GM18517 (cell line): Measurements from ENCODE around the gene MRPL12.

ENCODE experiments used
- ATAC-seq: cut with Tn5 transposase; IDR thresholded peaks from one replicate; pipeline ENCODE4 v1.9.1; 2021; ENCODE audit warnings: mild to moderate bottlenecking, moderate library complexity; ENCODE audit not compliant: unreplicated experiment

MRPL12 gene

GRCh38 chr17:81700353-81701287 lies 2.5 kb upstream of the MRPL12 start:
- no peak for ATAC-seq

DNA sequence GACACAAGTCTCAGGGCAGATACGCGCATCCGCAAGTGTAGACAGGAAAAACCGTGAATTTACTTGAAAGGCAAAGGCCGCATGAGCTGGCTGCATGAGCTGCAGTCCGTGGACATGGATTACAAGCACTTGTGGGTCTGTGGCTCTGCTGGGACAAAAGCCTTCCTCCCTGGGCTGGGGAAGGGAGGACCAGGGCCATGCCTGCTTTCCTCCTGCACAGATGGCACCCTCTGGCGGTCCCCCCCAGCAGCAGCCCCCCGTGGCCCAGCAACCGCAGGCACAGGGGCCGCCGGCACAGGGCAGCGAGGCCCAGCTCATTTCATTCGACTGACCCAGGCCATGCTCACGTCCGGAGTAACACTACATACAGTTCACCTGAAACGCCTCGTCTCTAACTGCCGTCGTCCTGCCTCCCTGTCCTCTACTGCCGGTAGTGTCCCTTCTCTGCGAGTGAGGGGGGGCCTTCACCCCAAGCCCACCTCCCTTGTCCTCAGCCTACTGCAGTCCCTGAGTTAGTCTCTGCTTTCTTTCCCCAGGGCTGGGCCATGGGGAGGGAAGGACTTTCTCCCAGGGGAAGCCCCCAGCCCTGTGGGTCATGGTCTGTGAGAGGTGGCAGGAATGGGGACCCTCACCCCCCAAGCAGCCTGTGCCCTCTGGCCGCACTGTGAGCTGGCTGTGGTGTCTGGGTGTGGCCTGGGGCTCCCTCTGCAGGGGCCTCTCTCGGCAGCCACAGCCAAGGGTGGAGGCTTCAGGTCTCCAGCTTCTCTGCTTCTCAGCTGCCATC lies 1.7 kb upstream of the MRPL12 start:
- no peak for ATAC-seq

GRCh38 chr17:81703747-81704654 lies 834 bp downstream of the MRPL12 start:
- no peak for ATAC-seq

GRCh38 chr17:81705518-81706231 lies 2.5 kb downstream of the MRPL12 start:
- no peak for ATAC-seq

- no peak for ATAC-seq
Measured at GRCh38 chr17:81706232-81706611, 3.1 kb downstream of the MRPL12 start.

DNA sequence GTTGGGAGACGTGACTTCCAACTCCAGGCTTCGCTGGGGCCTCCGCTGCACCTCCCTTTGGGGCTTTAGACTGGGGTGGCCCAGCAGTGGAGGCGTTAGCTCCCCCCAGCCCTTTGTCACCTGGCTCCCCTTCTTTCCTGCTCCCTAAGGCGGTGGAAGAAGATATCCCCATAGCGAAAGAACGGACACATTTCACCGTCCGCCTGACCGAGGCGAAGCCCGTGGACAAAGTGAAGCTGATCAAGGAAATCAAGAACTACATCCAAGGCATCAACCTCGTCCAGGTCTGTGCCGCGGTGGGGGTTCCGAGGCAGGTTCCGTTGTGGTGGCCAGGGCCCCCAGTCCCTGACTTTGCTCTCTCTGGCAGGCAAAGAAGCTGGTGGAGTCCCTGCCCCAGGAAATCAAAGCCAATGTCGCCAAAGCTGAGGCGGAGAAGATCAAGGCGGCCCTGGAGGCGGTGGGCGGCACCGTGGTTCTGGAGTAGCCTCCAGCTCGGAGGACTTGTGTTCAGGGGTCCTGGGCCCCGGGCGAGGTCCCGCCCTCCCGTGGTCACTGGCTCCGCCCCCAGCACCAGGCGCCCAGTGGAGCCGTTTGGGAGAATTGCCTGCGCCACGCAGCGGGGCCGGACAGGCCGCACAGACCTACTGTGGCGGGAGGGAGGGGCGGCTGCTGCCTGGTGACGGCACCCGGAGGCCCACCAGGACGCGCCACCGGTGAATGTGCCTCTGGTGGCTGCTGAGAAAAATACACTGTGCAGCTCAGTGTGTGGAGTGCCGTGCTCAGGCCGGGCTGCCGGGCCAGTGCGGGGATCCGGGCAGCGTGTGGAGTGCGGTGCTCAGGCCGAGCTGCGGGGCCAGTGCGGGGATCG lies 3.8 kb downstream of the MRPL12 start:
- ATAC-seq: no peak

DNA sequence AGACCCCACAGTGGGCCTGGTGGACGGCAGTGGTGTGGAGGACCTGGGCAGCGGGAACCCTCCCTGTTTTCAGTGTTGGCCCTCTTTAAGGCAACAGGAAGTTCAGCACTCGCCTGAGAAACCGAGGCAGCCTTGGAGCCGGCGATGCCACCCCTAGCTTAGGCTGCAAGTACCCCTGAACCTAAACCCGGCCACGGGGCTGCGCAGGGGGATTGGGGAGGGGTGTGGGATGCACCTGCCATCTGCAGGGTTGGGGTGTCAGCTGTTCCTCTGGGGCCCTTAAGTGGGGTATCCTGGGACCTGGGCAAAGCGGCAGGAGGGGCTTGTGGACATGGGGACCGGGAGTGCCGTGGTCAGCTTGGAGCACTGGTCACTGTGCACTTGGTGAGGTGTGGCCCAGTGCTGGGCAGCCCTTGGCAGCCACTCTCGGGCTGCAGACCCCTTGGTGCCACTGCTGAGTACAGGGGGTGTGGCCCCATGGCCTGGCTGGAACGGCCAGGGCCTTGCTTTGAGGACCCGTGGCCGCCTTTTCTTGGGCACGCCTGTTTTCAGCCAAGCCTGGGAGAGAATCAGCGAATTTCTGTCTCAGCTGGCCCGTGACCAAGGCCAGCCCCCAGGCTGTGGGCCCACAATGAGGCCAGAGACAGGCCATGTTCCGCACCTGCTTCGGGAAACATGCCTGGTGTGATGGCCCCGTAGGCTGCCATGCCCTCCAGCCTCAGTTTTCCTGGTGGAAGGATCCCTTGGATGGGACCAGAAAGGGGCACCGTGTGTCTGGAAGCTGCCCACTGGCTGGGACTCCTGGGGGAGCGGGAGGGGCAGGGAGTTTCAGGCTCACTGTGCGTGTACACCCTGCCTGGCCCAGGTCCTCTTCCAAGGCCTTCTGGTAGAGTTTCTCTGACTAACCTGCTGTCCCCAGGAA lies 4.8 kb downstream of the MRPL12 start:
- ATAC-seq: no peak

DNA sequence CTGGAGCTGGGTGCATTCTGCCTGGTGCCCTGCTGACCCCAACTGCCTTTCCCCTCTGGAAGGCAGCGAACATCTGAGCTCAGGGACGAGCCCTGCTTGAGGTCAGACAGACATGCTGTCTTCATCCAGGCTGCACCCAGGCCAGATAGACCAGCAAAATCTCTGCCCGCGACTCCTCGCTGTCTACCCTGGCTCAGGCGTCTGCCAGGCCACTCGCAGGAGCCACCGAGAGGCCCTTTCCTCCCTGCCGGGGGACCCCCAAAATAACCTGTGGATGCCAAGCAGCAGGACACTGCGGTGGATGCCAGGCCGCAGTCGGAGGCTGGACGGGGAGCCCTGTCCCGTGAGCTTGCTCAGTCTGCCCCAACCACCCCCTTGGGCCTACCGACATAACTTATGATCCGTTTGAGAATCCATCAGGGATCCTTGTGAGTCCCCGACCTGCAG lies 5.6 kb downstream of the MRPL12 start:
- no peak for ATAC-seq

- no peak for ATAC-seq
Measured at GRCh38 chr17:81710514-81711308, 7.5 kb downstream of the MRPL12 start.

DNA sequence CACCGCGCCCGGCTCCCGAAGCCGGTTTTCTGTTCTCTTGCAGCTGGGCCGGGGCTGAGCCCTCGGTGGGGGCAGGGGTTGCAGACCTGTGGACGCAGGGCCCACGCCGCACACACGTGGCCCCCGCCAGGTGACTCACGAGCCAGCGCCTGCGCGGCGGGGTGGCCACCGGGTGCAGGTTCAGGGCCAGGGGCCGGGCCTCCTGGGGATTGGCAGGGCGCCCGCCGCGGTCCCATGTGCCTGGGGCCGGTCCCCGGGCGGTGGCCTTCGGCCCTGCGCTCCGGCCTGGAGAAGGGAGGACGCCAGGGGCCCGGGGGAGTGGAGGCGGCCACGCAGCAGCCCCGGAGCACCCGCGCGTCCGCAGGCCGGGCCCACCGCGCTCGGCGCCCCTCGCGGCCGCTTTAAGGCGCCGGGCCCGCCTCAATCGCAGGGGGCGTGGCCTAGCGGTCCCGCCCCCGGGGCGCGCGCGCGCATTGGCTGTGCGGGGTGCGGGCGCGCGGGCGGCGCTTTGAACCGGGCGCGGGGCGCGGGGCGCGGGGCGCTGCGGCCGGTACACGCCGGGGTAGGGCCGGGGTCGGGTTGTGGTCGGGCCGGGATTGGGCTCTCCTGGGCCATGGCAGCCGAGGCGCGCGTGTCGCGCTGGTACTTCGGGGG lies 8.8 kb downstream of the MRPL12 start, which contains the start of gene SLC25A10:
Gene SLC25A10 (plus strand): TSS at position 471 of the 654 bp plus-strand sequence. CDS start 143 bp downstream, at position 614.
- peak; percentile 54 for ATAC-seq

GRCh38 chr17:81712468-81713003 lies 9.4 kb downstream of the MRPL12 start:
- no peak for ATAC-seq

DNA sequence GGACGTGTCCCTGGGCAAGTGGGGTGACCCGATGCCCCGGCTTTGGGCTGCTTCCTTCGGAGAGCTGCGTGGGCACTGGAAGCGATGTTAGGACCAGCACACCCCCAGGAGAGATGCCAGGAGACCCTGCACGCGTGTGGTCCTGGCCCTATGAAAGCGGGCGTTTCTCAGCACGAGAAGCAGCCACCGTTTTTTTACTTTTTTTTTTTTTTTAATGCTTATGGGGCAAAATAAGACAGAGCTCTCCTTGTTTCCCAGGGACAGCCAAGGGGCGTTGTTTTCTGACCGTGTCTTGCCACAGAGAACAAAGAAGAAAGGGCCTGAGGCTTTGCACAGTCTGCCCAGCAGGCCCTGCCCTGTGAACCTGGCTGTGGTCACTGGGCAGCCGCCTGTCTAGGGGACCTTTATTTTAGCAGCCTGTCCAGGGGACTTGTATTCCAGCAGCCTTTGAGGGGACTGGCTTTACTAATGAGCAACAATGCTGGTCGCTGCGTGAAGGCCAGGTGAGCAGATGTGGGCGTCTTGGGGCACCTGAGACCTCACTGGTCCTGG lies 9.9 kb downstream of the MRPL12 start:
- ATAC-seq: no peak

DNA sequence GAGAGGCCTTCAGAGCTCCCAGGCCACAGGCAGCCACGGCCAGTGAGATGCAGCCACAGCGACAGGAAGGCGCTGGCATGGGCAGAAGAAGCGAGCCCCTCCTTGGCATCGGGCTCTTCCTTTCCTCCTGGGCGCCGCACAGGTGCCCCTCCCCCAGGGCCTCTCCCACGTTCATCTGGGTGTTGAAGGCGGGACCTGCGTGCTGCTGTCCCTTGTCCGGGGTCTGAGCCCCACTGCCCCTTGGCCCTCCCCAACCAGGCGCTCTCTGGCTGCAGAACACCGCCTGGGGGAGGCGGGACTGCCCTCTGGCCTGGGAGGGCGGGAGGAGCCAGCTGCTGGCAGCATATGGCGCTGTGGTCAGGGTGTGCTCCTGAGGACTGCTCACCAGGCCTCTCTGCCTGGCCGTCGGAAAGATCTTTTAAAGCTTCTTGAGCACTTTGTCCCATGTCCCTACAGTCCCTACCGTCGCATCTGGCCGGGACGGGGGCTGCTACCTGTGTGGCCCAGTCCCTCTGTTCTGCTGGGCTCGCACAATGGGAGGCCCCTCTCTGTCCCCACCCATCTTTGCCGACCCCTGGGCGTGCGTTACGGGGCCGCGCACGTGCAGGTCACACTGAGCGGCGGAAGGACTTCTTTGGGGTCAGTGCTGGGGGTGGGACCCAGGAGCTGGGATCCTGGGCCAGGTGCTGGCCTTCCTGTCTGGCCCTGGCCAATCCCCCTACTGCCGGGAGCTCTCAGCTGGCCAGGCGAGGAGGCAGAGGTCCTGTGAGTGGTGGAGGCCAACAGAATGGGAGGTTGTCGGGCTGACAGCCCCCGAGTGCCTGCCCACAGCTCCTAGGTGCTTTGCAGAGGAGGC lies 10.6 kb downstream of the MRPL12 start:
- ATAC-seq: no peak

- no peak for ATAC-seq
Measured at GRCh38 chr17:81714412-81715106, 11.4 kb downstream of the MRPL12 start.
